Stromal cell of bone marrow (primary cell): Measurements from ENCODE around the gene DEXI.
A peak's percentile ranks its signal among the peaks of the same experiment; 100 is the strongest.

ENCODE experiments used
- DNase-seq: peaks from one replicate; pipeline ENCODE4 v3.0.0-alpha.2; 2012; ENCODE audit warnings: low read depth

The DEXI gene

GRCh38 chr16:10942352-10943063, at the start of gene DEXI:
DEXI (minus strand) TSS chr16:10942468; CDS start chr16:10942005, 463 bp downstream.
- peak; percentile 76 for DNase-seq

- no peak for DNase-seq
These were observed 48.1 kb upstream of the DEXI start for GRCh38 chr16:10990378-10990777.

- no peak for DNase-seq
These were observed 47.3 kb upstream of the DEXI start for GRCh38 chr16:10989559-10989958.

- DNase-seq = no peak
These were observed 46.6 kb upstream of the DEXI start for GRCh38 chr16:10988879-10989278.

- no peak for DNase-seq
These were observed 46.0 kb upstream of the DEXI start for GRCh38 chr16:10988164-10988803.

GRCh38 chr16:10987361-10988163, 45.3 kb upstream of the DEXI start:
- DNase-seq = no peak

GRCh38 chr16:10984509-10984908, 42.2 kb upstream of the DEXI start:
- peak; percentile 65 for DNase-seq

- DNase-seq = no peak
These were observed 40.9 kb upstream of the DEXI start for GRCh38 chr16:10983159-10983558.

- DNase-seq = no peak
These were observed 40.3 kb upstream of the DEXI start for GRCh38 chr16:10982465-10983150.

- DNase-seq = no peak
These were observed 39.5 kb upstream of the DEXI start for GRCh38 chr16:10981697-10982216.

- no peak for DNase-seq
These were observed 38.5 kb upstream of the DEXI start for GRCh38 chr16:10980813-10981212.

GRCh38 chr16:10979717-10980601, 37.7 kb upstream of the DEXI start:
- no peak for DNase-seq

GRCh38 chr16:10978871-10979446, 36.7 kb upstream of the DEXI start:
- no peak for DNase-seq

- DNase-seq = no peak
These were observed 35.9 kb upstream of the DEXI start for GRCh38 chr16:10978124-10978523.

GRCh38 chr16:10976634-10977033, 34.4 kb upstream of the DEXI start:
- no peak for DNase-seq

- no peak for DNase-seq
These were observed 30.7 kb upstream of the DEXI start for GRCh38 chr16:10972819-10973464.

GRCh38 chr16:10972108-10972818, 30.0 kb upstream of the DEXI start:
- DNase-seq = no peak

- DNase-seq = peak; percentile 72
These were observed 29.3 kb upstream of the DEXI start for GRCh38 chr16:10971560-10971961.

- DNase-seq = no peak
These were observed 27.8 kb upstream of the DEXI start for GRCh38 chr16:10970065-10970464.

- no peak for DNase-seq
These were observed 27.3 kb upstream of the DEXI start for GRCh38 chr16:10969615-10970014.
